CD4-positive, alpha-beta T cell (primary cell): ENCODE data around the gene SNAPC4. TPM values are rescaled to one million over a fixed set of nuclear protein-coding genes. Genes with fewer than 3 reads are reported as not detected.

Experiments
- ATAC-seq: fragments of 200-7000 bp; cut with Tn5 transposase; one replicate; pipeline ENCODE4 v1.10.0; 2022; ENCODE audit warnings: mild to moderate bottlenecking; ENCODE audit not compliant: poor library complexity
- CTCF ChIA-PET: fragments of 350-600 bp; sonication (Branson Sonifier 250); formaldehyde crosslinking; loops from one replicate; lab custom pipeline; 2021; ENCODE audit warnings: antibody characterized with exemption, inconsistent platforms; lab: Charles Lee
- POLR2A ChIA-PET: fragments of 350-600 bp; sonication (Branson Sonifier 250); formaldehyde crosslinking; loops from one replicate; lab custom pipeline; 2021; ENCODE audit warnings: antibody characterized with exemption, inconsistent platforms; lab: Charles Lee
- DNase-seq, 14 experiments: peaks; one replicate each; pipeline ENCODE4 v3.0.0-alpha.2; 2013 to 2020; ENCODE audit warnings: mixed read lengths in 2 of 14
- H3K27ac ChIP-seq, 2 donors: one replicate each; pipeline versions ENCODE4 v1.5.1 to v1.7.0; 2013; ENCODE audit warnings: low read length in 2 of 2, low read depth in 1 of 2, mild to moderate bottlenecking in 1 of 2
- H3K27me3 ChIP-seq, 2 experiments: 1 replicate in 1 of 2; 2 replicates in 1 of 2; pipeline versions ENCODE4 v1.6.1 to v1.7.0; 2013; ENCODE audit warnings: low read length in 2 of 2, control low read depth in 1 of 2, mild to moderate bottlenecking in 1 of 2, moderate library complexity in 1 of 2; ENCODE audit not compliant: insufficient read depth in 2 of 2, control insufficient read depth in 1 of 2
- H3K36me3 ChIP-seq: one replicate; pipeline ENCODE4 v1.6.1; 2013; ENCODE audit warnings: low read length, control low read depth; ENCODE audit not compliant: insufficient read depth
- H3K4me1 ChIP-seq: one replicate; pipeline ENCODE4 v1.6.1; 2013; ENCODE audit warnings: low read length, control low read depth; ENCODE audit not compliant: insufficient read depth
- H3K4me3 ChIP-seq: one replicate; pipeline ENCODE4 v1.5.1; 2013; ENCODE audit warnings: mild to moderate bottlenecking, low read length, moderate library complexity
- H3K9me3 ChIP-seq, 2 experiments: 1 replicate in 1 of 2; 2 replicates in 1 of 2; pipeline versions ENCODE4 v1.6.1 to v1.7.0; 2013; ENCODE audit warnings: low read length in 2 of 2, mild to moderate bottlenecking in 2 of 2, control low read depth in 1 of 2, moderate library complexity in 1 of 2; ENCODE audit not compliant: control insufficient read depth in 1 of 2, insufficient read depth in 1 of 2
- H3K27ac Mint-ChIP-seq: one replicate; pipeline ENCODE4 v1.8.0; 2020; ENCODE audit warnings: mixed read lengths
- H3K27me3 Mint-ChIP-seq: one replicate; pipeline ENCODE4 v1.8.0; 2021; ENCODE audit warnings: mixed read lengths
- H3K36me3 Mint-ChIP-seq: one replicate; pipeline ENCODE4 v1.8.0; 2021; ENCODE audit warnings: low read depth, mixed read lengths
- H3K4me1 Mint-ChIP-seq: one replicate; pipeline ENCODE4 v1.8.0; 2021; ENCODE audit warnings: low read depth, mixed read lengths
- H3K4me3 Mint-ChIP-seq: one replicate; pipeline ENCODE4 v1.8.0; 2020; ENCODE audit warnings: mild to moderate bottlenecking, mixed read lengths
- H3K9me3 Mint-ChIP-seq: one replicate; pipeline ENCODE4 v1.8.0; 2020; ENCODE audit warnings: mixed read lengths
- intact Hi-C, 2 experiments: fragments of 100-400 bp; cut with DNase I in 1 of 2; cut with micrococcal nuclease in 1 of 2; formaldehyde crosslinking; loops; one replicate each; pipeline versions ENCODE4 v1.15.1 to v1.9.0; 2023 to 2025; cut with DNase I, micrococcal nuclease
- total RNA-seq, 174 experiments: library from RNA in 2 of 174; stranded (reverse) in 2 of 174; gene quantifications; one replicate each; pipeline ENCODE4 v1.2.3 and lab custom pipeline; 2021 to 2026
- TF ChIP-seq, protein P1 (sequence below): fragments of 200-600 bp; IDR thresholded peaks from one replicate; pipeline ENCODE4 v1.8.0; 2022; ENCODE audit warnings: antibody characterized with exemption, mild to moderate bottlenecking

SNAPC4 gene
- total RNA-seq, 2 experiments from 2014 or later, result 7.7 to 8.0 TPM

DNA sequence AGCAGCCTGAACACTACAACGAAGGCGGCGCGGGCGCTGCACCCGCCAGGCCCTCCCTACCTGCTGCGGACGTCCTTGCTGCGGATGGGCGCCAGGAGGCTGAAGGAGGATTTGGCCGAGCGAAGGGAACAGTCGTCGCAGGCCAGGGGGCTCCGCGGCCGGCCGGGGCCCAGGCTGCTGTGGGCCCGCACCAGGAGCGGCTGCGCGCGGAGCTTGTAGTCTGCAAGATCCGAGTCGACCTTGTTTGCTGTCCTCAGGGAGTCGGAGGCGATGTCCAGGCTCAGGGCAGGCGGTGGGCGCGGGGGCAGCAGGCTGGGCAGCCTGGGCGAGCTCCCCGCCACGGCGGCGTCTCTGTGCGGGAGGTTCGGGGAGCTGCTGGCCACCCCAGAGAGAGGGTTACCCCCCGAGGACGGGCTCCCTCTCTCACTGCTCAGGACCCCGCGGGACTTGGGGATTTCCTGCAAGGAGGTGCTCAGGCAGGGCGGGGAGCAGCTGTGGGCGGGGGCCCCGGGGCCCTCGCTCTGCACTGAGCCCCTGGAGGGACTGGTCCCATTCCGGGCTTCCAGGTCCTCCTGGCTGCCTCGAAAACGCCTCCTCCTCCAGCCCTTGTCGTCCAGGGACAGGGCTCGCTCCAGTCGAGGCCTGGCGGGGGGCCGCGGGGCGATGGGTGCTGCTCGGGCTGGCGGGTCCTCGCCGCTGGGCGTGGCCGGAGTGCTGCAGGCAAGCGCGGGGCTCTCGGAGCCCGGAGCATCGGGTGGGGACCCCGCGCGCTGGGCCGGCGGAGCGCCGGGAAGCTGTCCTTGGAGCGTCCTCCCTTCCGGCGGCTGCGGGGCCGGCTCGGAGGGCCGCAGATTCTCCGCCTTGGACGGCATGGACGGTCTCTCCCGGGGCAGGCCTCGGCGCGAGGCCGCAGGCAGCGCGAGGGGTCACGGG lies 38.8 kb upstream of the SNAPC4 start:
- Mint-ChIP-seq H3K36me3 (peaks cover 43% of the 10 kb centered on the region), H3K27ac (peak overlapping the region; percentile 92), H3K4me3 (peak overlapping the region; percentile 97), H3K4me1 (peaks cover 21% of the 10 kb centered on the region), H3K9me3 (no peaks in the 10 kb centered on the region), H3K27me3 (no peaks in the 10 kb centered on the region)
- no peaks in the 10 kb centered on the region for H3K27me3 ChIP-seq
- peak; percentile 73 for ATAC-seq
- peak overlapping the region; percentile 71 for H3K4me3 ChIP-seq
- peaks cover 35% of the 10 kb centered on the region for H3K4me1 ChIP-seq
- no peaks in the 10 kb centered on the region for H3K9me3 ChIP-seq
- POLR2A ChIA-PET, result interaction anchor here (0.9 to 1.8 kb wide), 3 partner anchors 29 to 45 kb away, joined by 3 to 6 read pairs (median 4); no protein-coding TSS in a partner anchor
- CTCF ChIA-PET, result no interaction called here
- peak overlapping the region in 1 of 2 donors; percentile 29 for H3K27ac ChIP-seq
- H3K36me3 ChIP-seq, result peaks cover 35% of the 10 kb centered on the region
- TF ChIP-seq, protein P1, sequence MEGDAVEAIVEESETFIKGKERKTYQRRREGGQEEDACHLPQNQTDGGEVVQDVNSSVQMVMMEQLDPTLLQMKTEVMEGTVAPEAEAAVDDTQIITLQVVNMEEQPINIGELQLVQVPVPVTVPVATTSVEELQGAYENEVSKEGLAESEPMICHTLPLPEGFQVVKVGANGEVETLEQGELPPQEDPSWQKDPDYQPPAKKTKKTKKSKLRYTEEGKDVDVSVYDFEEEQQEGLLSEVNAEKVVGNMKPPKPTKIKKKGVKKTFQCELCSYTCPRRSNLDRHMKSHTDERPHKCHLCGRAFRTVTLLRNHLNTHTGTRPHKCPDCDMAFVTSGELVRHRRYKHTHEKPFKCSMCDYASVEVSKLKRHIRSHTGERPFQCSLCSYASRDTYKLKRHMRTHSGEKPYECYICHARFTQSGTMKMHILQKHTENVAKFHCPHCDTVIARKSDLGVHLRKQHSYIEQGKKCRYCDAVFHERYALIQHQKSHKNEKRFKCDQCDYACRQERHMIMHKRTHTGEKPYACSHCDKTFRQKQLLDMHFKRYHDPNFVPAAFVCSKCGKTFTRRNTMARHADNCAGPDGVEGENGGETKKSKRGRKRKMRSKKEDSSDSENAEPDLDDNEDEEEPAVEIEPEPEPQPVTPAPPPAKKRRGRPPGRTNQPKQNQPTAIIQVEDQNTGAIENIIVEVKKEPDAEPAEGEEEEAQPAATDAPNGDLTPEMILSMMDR, result no peak
- peak in 13 of 14 experiments; percentile 20 to 77 (median 42) for DNase-seq
- intact Hi-C loops, result loop anchor here in 1 of 2 experiments (2.0 kb wide), 3 partner anchors 28 to 76 kb away; partner anchors contain the start of genes DNLZ, ENTR1, PMPCA and SNAPC4

DNA sequence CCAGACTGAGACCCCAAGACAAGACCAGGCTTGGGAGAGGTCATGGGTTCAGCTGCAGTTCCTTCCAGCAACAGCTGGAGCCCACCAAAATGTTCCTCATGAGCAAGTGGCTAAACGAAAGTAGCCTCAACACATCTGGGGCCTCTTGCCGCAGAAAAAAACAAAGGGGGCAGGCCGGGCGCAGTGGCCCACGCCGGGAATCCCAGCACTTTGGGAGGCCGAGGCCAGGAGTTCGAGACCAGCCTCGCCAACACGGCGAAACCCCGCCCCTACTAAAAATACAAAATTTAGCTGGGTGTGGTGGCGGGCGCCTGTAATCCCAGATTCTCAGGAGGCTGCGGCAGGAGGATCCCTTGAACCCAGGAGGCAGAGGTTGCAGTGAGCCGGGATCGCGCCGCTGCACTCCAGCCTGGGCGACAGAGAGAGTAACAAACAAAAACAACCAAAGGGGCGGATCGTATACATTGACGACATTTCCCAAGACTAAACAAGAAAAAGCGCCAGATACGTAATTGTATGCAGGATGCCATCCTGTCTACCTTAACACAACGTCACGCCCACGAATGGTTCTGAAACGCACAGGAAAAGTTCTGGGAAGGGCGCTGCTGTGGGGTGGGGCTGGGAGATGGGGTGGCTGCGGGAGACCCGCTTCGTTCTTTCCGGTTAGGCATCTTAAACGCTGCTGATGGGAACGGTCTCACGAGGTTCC lies 38.0 kb upstream of the SNAPC4 start:
- H3K9me3 ChIP-seq, result no peaks in the 10 kb centered on the region
- TF ChIP-seq, protein P1, result no peak
- peaks cover 35% of the 10 kb centered on the region for H3K36me3 Mint-ChIP-seq
- peak overlapping the region; percentile 92 for H3K27ac Mint-ChIP-seq
- H3K4me3 Mint-ChIP-seq, result peak overlapping the region; percentile 97
- no peaks in the 10 kb centered on the region for H3K9me3 Mint-ChIP-seq
- intact Hi-C loops, result loop anchor here in 1 of 2 experiments (2.0 kb wide), 3 partner anchors 27 to 75 kb away; partner anchors contain the start of genes DNLZ, ENTR1, PMPCA and SNAPC4
- ChIA-PET POLR2A (interaction anchor here (0.9 to 1.8 kb wide), 3 partner anchors 28 to 46 kb away, joined by 3 to 6 read pairs (median 4); no protein-coding TSS in a partner anchor), CTCF (no interaction called here)
- H3K27me3 Mint-ChIP-seq, result no peaks in the 10 kb centered on the region
- H3K4me1 ChIP-seq, result peaks cover 35% of the 10 kb centered on the region
- ATAC-seq (peak; percentile 23), DNase-seq (peak in 5 of 14 experiments; percentile 16 to 51 (median 38))
- peaks cover 21% of the 10 kb centered on the region for H3K4me1 Mint-ChIP-seq
- H3K27ac ChIP-seq, result peak overlapping the region in 1 of 2 donors; percentile 37
- H3K27me3 ChIP-seq, result no peaks in the 10 kb centered on the region
- H3K4me3 ChIP-seq, result peak overlapping the region; percentile 71
- H3K36me3 ChIP-seq, result peaks cover 26% of the 10 kb centered on the region

DNA sequence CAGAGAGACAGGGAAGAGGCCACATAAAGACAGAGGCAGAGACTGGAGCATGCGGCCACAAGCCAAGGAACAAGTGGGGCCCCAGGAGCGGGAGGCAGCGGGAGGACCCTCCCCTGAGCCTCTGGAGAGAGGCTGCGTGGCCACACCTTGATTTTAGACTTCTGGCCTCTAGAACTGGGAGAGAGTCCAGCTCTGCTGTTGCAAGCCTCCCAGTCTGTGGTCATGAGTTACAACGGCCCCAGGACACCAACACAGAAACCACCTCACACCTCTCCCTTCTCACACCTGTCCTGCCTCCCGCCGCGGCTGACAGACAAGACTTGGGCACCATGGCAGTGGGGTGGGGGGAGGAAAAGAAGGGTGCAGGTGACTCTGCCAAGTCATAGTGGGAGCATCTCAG lies 37.5 kb upstream of the SNAPC4 start:
- no peaks in the 10 kb centered on the region for H3K27me3 Mint-ChIP-seq
- peak overlapping the region; percentile 7 to 37 for H3K27ac ChIP-seq
- H3K9me3 ChIP-seq, result no peaks in the 10 kb centered on the region
- intact Hi-C loops, result no loop called here
- peak overlapping the region; percentile 47 for H3K27ac Mint-ChIP-seq
- ChIA-PET CTCF (no interaction called here), POLR2A (no interaction called here)
- ATAC-seq (no peak), DNase-seq (peak in 1 of 14 experiments; percentile 25)
- peaks cover 29% of the 10 kb centered on the region for H3K36me3 Mint-ChIP-seq
- H3K9me3 Mint-ChIP-seq, result no peaks in the 10 kb centered on the region
- peaks cover 21% of the 10 kb centered on the region for H3K4me1 Mint-ChIP-seq
- no peaks in the 10 kb centered on the region for H3K27me3 ChIP-seq
- H3K36me3 ChIP-seq, result peaks cover 26% of the 10 kb centered on the region
- H3K4me3 ChIP-seq, result peak overlapping the region; percentile 18
- H3K4me3 Mint-ChIP-seq, result peak overlapping the region; percentile 97
- TF ChIP-seq, protein P1, result no peak
- peaks cover 35% of the 10 kb centered on the region for H3K4me1 ChIP-seq
